CD4-positive, alpha-beta T cell treated with Interleukin-6 for 4 hours (primary cell): Measurements from ENCODE around the gene XCL1.
A peak's percentile ranks its signal among the peaks of the same experiment; 100 is the strongest.
"Not testable (repeated sequence)": the region's sequence is repeated elsewhere in the genome, so short reads cannot be mapped to it uniquely, and the experiment has no call there.

Experiments
- DNase-seq: peaks from one replicate; pipeline ENCODE4 v3.0.0-alpha.2; 2020; ENCODE audit warnings: mixed read lengths

Gene XCL1, protein sequence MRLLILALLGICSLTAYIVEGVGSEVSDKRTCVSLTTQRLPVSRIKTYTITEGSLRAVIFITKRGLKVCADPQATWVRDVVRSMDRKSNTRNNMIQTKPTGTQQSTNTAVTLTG

DNA sequence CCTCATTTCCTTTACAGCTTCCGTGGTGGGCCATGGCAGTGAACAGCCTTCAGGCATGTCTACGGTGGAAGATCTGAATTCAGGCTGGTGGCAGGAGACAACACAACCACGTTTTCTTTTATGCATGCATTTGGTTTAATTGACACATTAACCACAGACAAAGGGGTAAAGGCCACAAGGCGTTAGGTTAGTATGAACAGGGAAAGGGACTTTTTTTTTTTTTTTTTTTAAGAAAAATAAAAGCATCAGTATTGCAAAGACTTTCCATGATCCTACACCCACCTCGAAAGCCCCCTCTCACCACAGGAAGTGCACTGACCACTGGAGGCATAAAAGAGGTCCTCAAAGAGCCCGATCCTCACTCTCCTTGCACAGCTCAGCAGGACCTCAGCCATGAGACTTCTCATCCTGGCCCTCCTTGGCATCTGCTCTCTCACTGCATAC is at the start of gene XCL1:
TSS of gene XCL1 (plus strand) at position 361 of the 444 bp plus-strand sequence. CDS start at position 394, 33 bp downstream.
- DNase-seq = not testable (repeated sequence)

DNA sequence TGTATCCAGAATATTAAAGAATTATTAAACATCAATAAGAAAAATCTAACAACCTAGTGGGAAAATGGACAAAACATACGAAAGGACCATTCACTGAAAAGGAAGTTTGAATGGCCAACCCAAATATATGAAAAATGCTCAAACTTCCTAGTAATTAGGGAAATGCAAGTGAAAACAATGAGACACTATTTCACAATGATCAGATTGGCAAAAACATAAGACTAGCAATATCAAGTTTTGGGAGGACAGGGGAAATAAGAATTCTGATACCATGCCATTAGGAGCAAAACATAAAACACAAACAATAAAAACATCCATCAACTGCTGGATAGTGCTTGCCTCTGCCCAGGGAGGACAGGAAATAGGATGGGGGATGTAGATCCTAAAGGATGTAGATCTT is 46.9 kb upstream of the XCL1 start:
- no peak for DNase-seq

DNA sequence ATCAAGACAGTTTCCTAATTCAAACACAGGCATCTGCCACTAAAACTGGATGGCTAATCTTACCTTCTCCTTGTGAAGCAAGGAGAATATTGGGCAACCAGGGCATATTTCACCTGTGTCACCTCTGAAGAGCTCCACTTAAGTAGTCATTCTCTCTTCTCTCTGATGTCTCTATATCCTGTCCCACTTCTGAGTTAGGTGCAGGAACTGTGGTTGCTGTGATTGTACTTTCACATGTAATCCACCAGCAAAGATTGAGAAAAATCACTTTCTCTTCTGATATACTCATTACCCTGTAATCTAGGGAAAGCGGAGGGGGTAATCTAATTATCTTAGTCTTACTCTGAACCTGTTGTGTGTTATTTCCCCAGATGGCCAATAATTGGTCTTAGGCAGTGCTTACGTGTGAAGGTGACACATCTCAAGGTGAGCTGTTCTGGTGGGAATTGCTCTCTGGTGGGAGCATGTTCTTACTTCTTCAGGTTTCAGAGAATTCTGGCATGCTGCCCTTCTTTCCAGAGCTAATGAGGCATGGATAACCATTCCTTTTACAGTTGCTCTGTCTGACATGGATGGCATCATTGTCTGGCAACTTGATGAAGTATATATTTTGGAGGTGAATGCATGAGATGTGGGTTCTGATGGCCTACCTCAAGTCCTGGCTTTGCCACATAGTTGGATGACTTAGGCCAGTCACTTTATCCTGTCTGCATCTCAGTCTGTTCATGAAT is 44.6 kb upstream of the XCL1 start:
- DNase-seq = peak; percentile 29

DNA sequence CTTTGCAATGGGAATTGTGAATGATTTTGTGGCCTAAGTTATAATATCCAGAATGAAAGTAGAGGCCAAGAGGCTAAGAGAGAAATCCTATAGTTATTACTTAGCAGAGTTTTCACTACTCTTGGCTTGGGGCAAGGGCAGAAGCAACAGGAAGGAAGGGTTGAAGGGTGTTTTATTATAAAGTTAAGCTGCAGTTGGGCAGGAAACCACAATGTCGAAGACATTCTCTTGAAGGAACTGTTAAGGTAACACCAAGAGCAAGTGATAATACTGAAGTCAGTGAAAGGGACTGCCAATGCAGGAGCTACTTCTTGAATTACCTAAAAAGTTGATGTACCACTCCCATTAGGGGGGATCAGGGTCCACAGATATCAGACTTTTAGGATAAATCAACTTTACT is 40.9 kb upstream of the XCL1 start:
- DNase-seq = peak; percentile 40

DNA sequence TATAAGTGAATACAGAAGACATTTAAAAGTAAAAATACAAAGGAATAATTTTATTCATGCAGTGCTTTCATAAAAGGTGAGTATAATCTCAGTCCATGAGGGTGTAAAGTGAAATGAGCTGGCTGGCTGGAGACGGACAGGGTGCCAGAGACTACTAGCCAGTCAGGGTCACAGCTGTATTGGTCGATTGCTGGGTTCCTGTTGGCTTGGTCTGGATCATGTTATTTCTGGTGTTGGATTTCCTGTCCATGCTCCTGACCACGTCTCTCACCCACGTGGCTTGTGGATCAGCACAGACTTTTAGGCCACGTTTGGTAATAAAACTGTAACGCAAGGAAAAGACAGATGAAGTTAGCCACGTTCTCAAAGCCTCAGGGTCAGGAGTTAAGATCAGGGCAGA is 35.6 kb upstream of the XCL1 start:
- DNase-seq = not testable (repeated sequence)

DNA sequence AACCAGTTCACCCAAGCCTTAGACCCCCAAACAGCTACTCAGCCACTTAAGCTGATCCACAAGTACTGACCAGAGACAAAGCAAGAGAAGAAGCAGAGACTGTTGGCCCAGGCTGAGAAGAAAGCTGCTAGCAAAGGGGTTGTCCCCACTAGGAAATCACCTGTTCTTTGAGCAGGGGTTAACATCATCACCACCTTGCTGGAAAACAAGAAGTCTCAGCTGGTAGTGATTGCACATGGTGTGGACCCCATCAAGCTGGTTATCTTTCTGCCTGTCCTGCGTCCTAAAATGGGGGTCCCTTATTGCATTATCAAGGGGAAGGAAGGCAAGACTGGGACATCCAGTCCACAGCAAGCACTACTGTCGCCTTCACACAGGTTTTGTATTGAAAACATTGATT is 33.4 kb upstream of the XCL1 start:
- not testable (repeated sequence) for DNase-seq

DNA sequence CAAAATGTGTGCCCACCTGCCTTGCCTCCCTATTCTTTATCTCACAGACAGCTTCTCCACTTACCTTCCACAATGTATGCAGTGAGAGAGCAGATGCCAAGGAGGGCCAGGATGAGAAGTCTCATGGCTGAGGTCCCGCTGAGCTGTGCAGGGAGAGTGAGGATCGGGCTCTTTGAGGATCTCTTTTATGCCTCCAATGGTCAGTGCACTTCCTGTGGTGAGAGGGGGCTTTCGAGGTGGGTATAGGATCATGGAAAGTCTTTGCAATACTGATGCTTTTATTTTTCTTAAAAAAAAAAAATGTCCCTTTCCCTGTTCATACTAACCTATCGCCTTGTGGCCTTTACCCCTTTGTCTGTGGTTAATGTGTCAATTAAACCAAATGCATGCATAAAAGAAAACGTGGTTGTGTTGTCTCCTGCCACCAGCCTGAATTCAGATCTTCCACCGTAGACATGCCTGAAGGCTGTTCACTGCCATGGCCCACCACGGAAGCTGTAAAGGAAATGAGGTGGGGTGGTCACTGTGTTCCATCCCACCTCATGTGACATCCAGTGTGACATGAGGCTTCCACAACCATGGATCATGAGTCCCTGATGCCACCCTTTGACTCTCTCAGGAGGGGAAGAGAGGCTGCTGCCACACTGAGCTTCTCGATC is 32.4 kb upstream of the XCL1 start, which contains the start of gene XCL2:
TSS of gene XCL2 (minus strand) at position 158 of the 659 bp plus-strand sequence. CDS start at position 125, 33 bp downstream.
- not testable (repeated sequence) for DNase-seq

DNA sequence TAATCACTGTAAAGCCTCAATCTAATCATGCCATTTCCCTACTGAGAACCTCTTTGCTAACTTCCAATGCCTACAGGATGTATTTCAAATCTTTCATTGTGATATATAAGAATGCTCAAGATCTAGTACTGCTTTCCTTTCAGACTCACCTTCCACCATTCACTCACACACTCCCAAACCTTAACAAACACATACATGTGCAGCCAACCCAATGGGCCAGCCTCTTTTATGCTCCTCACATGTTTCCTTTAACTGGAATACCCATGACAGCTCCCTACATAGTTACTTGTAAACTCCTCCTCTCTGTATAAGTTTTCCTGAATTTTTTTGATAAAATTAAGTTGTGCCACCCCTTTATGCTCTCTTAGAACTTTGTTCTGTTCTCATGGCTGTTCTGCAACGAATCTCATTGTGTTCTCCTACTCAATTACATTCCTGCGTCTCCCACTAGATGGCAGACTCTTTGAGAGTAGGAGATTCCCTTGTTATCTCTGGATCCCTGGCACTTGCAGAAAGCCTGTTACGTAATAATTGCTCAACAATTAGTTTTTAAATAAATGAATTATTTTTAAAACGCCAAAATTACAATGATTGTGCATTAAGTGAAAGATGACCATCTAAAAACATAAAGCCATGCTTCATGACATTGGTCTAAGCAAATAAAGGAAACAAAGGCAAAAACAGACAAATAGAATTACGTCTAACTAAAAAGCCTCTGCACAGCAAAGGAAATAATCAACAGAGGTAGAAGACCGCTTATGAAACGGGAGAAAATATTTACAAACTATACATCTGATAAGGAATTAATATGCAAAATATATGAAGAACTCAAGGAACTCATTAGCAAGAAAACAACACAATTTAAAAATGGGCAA is 30.5 kb upstream of the XCL1 start:
- peak; percentile 5 for DNase-seq

DNA sequence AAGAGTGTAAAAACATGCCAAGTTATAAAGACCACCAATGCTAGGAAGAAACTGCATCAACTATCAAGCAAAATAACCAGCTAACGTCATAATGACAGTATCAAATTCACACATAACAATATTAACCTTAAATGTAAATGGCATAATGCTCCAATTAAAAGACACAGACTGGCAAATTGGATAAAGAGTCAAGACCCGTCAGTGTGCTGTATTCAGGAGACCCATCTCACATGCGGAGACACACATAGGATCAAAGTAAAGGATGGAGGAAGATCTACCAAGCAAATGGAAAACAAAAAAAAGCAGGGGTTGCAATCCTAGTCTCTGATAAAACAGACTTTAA is 29.9 kb upstream of the XCL1 start:
- DNase-seq = not testable (repeated sequence)

DNA sequence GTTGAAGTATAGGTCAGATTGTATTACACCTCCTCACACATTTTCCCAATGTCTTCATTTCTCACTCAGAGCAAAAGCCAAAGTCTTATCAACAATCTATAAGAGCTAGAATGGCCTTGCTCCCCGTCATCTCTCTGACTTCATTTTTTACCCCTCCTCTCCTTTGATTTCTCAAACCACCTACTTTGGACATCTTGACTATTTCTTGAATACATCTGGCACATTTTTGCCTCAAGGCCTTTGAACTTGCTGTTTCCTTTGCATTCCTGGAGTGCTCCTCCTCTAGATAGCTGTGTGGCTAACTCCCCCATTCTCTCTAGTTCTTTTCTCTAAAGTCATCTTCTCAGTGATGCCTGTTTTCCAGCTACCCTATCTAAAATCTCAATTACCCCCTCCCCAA is 25.4 kb upstream of the XCL1 start:
- no peak for DNase-seq

DNA sequence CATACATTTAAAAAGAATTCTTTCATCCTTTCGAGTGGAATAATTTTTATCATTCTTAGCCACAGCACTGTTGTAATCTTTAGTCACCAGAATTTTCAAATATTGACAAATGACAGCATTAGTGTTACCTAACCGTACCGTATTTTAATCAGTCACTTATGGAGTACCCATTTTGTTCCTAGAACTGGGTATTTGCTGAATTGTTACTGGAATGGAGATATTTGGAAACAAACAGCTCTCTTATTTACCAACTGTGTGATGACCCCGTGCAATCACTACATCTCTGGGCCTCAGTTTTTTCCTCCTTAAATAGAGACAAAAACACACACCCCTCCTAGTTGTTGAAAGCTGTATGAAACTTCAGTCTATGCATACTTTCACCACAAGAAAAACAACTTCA is 24.7 kb upstream of the XCL1 start:
- DNase-seq = no peak

DNA sequence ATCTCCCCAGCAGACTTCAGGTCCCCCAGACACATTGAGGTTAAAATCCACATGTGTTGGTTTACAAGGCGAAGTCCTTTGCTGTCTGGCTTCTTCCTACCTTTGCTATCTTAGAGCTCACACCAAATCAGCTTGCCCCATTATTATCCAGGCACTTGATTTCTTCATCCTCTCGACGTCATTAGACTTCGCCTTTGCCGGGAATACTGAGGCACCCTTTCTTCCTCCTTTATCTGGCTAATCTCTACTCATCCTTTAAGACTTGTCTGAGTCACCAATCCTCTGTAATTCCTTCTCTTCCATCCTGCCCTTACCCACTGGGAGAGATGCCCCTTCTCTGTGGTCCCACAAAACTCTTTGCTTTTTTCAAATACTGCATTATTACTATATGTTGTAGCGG is 23.4 kb upstream of the XCL1 start:
- no peak for DNase-seq

DNA sequence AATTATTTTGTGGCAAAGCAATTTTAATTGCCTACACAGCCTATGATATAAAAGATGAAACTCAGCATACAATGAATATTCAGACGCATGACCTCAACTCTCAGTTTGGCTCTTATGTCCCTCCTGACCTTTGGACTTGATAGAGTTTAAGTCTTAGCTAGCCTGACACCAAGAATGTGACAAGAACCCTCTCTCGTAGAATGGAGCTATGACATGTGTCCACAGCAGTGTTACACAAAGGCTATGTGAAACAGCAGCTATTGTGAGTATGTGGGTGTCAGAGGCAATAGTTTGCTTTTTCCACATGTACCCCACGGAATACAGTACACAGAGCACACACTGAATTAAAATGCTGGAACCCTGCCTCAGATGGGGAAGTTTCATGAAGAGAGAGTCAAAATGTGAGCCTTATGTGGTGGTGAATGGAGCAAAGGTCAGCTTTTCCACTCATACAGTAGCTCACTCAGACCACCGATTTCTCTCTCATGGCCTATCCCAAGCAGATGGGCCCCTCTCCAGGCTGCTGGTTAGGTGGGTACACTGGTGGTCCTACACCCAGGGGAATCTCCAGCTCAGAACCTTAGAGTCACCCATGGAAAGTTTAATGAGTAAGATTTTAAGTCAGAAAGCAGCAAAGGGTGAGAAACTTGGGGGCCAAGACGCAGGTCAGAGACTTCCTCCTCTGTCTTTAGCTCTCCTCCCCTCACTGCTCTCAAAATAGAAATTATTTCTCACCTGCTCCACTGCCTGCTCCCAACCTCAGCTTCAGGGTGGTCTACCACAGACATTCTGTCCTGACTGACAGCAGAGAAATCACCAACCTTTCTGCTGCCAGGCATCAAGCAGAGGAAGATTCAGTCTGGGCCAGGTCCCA is 22.5 kb upstream of the XCL1 start:
- DNase-seq = no peak

DNA sequence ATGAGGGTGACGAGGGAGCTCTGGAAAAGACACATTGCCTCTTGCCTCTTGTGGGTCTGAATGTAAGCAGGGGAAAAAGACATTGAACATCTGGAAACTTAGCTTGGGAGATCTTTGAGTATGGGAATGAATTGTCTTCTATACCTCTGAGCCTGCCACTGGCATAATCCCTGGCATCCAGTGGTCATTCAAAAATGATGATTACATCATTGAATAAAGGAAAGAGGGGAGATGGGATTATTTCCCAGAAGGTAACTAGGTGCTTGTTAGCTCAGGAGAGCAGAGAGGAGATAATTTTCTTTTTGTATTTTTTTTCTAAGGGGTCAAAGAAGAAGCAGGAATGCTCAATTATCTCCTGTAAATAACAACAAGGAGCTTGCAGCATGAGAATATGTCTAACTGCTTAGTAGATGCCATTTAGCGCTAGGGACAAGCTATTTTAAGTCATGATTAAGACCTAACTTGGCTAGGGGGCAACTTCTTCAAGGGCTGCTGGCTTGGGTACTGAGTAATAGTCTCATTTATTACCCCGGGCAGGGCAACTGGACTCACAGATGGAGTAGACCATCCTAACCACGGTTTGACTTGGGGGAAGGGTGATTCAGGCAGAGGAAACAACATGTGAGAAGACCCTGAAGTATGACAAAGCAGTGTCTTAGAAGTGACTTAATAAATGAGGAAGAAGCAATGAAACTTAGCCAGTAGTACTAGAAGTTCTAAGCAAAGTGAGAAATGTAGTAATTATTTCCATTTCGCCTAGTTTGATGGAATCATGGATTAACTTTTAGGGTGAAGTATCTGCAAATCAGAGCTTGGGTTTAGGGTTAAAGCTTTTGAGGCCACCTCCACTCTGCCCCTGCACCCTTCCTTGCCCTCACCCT is 21.6 kb upstream of the XCL1 start:
- DNase-seq = no peak

DNA sequence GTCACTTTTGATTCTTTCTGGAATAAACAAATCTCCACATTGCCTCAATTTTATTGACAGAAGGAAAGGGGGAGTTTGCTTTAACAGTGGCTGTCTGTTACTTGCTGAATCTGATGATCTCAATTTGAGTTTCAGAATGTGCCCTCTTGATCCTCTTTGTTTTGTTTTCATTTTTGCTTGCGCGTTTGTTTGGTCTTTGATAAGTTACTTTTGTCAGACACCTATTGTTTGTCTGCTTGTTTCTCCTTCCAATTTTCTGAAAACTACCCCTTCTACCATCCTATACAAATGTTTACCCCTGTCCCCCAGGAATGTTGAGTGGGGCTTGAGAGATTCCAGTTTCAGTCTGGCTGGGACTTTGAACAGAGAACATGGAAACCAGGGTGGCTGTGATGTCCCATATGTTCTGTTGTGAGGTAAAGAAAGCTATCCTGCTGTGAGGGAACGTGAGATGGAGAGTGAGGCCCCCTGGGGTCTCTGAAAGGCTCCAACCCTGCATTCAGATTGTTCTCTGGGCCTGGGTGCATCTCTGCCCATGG is 20.8 kb upstream of the XCL1 start:
- no peak for DNase-seq

DNA sequence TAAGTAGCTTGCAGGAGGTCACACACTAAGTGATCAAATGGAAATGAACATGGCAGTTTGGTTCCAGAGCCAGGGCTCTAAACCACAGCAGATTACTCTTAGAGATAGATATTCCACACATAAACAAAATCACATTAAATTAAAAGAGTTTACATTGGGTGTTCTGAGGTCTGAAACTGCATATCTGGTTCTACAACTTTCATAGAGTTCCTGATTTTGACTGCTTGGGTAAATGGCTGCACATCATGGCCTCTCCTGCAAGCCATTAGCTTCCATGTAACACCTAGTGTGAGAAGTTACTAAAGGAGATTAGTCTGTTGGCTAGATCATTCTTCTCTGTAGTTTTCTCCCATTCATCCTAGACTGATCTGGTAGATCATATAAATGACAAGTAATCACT is 19.8 kb upstream of the XCL1 start:
- no peak for DNase-seq

DNA sequence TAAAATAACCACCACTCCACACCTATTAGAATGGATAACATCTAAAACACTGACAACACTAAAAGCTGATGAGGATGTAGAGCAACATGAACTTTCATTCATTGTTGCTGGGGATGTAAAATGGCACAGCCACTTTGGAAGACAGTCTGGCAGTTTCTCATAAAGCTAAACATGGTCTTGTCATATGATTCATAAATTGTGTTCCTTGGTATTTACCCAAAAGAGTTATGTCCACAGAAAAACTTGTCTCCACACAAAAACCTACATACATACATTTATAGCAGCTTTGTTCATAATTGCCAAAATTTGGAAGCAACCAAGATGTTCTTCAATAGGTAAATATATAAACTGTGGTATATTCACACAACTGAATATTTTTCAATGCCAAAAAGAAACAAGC is 16.0 kb upstream of the XCL1 start:
- DNase-seq = no peak

DNA sequence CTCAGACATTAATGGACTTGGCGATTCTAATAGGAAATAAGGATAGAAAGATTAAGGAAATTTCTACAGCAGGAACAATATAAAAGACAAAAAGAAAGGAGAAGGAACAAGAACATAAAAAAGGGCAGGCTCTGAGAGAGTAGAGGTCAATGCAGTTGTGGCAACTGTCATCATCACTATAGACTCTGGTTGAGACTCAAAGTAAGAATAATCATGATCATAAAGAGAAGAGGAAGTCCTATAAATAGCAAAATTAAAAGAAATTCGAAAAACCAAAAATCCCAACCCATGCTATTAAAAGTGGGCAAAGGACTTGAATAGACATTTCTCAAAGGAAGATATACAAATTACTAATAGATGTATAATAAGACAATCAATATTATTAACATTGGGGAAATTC is 14.4 kb upstream of the XCL1 start:
- no peak for DNase-seq

DNA sequence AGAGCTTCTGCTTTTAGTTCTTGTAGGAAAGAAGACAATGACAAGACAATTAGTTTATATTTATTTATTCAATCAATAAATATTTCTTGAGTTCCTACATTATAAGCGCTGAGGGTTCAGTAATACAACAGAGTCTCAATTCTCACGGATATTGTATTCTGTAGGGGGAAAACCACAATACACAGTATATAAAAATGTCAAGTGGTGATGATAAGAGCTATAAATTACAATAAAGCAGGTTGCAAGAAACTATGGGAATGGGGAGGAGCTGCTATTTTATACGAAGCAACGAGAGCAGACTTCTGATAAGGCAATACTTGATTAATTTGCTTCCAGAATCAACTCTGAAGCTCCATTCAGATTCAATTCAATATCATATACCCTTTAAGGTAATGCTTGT is 10.6 kb upstream of the XCL1 start:
- no peak for DNase-seq

DNA sequence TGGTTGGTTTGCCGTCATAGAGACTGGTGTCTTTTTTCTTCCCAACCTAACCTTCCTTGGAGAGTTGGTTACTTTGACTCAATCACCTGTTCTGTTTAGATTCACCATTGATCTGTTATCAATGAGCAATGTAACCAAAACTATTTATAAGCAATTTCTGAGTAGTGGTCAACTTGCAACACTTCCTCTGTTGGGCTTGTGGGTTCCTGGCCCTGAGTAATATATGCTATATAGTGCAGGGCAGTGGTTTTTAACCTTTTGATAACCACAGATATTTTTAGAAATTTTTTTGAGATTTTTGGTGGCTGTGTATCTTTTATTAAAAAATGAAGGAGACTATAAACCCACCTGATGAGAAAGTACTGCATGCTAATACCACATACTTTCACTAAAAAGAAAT is 9.4 kb upstream of the XCL1 start:
- no peak for DNase-seq

DNA sequence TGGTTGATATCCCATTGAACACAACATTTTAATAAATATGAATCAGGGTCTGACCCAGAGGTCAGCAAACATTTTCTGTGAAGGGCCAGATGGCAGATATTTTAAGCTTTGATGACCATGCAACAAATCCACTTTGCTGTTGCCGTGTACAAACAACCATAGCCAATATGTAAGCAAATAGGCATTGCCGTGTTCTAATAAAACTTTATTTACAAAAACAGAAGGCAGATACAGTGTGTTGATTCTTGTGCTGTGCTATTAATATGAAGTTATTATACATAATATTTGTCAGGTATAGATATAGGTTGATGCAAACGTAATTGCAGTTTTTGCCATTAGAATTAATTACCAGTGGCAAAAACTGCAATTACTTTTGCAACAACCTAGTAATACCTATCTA is 8.8 kb upstream of the XCL1 start:
- DNase-seq = no peak
